Measurements from ENCODE around the gene DLG2. TPM values are rescaled to one million over a fixed set of nuclear protein-coding genes. Genes with fewer than 3 reads are reported as not detected.

The DLG2 gene
- total RNA-seq, 2 experiments from 2014 or later, result 6.9 to 8.2 TPM

GRCh38 chr11:83483808-83484207 lies 2143.3 kb downstream of the DLG2 start:
- ChIA-PET CTCF (ENCODE audit: unreplicated experiment) (no interaction called here), POLR2A (interaction anchor here (0.7 kb wide), 1 partner anchor 10 kb away, joined by 3 read pairs; no protein-coding TSS in a partner anchor)
- H4K20me1 ChIP-seq (ENCODE audit: insufficient read depth, low read length), result no peaks in the 10 kb centered on the region
- H3K9me2 ChIP-seq (ENCODE audit: insufficient read depth, low read length), result no peaks in the 10 kb centered on the region
- DNase-seq (ENCODE audit: low spot score), result no peak
- no peak overlapping the region for H3K4me3 ChIP-seq (ENCODE audit: low read depth, low read length, poor library complexity, severe bottlenecking)
- no TSS peak for BruUV-seq (replicated peaks)
- no peaks in the 10 kb centered on the region for H3K4me1 ChIP-seq (ENCODE audit: insufficient read depth, low read length, poor library complexity, severe bottlenecking)
- no peak for TF ChIP-seq EZH2phosphoT487 (IDR thresholded peaks at IDR 0.05; ENCODE audit: borderline replicate concordance, low read depth, low read length)
- no peak for TF ChIP-seq CTCF (conservative IDR thresholded peaks at IDR 0.05; ENCODE audit: low read length)
- no peak overlapping the region for H3K4me2 ChIP-seq (ENCODE audit: low read length)
- H3K36me3 ChIP-seq (ENCODE audit: insufficient read depth, low read length), result no peaks in the 10 kb centered on the region
- no peaks in the 10 kb centered on the region for H3K79me2 ChIP-seq (ENCODE audit: insufficient read depth, low read depth, low read length)
- H3K27ac ChIP-seq (ENCODE audit: low read depth, low read length, poor library complexity, severe bottlenecking), result no peak overlapping the region
- H3K9me3 ChIP-seq (ENCODE audit: low read length), result no peaks in the 10 kb centered on the region
- intact Hi-C loops (cut with micrococcal nuclease; ENCODE audit: unreplicated experiment), result no loop called here
- no peak overlapping the region for H2AFZ ChIP-seq (ENCODE audit: low read length)

GRCh38 chr11:83480811-83481210 lies 2146.3 kb downstream of the DLG2 start:
- no peaks in the 10 kb centered on the region for H3K9me3 ChIP-seq (ENCODE audit: low read length)
- CTCF ChIA-PET (ENCODE audit: unreplicated experiment), result no interaction called here
- no peak overlapping the region for H3K4me2 ChIP-seq (ENCODE audit: low read length)
- TF ChIP-seq CTCF (conservative IDR thresholded peaks at IDR 0.05; ENCODE audit: low read length) (no peak), EZH2phosphoT487 (IDR thresholded peaks at IDR 0.05; ENCODE audit: borderline replicate concordance, low read depth, low read length) (no peak)
- no peaks in the 10 kb centered on the region for H3K4me1 ChIP-seq (ENCODE audit: insufficient read depth, low read length, poor library complexity, severe bottlenecking)
- H4K20me1 ChIP-seq (ENCODE audit: insufficient read depth, low read length), result no peaks in the 10 kb centered on the region
- H3K9me2 ChIP-seq (ENCODE audit: insufficient read depth, low read length), result no peaks in the 10 kb centered on the region
- BruUV-seq (replicated peaks), result no TSS peak
- POLR2A ChIA-PET, result interaction anchor here (0.6 kb wide), 1 partner anchor 10 kb away, joined by 5 read pairs; no protein-coding TSS in a partner anchor
- H3K4me3 ChIP-seq (ENCODE audit: low read depth, low read length, poor library complexity, severe bottlenecking), result no peak overlapping the region
- H3K27ac ChIP-seq (ENCODE audit: low read depth, low read length, poor library complexity, severe bottlenecking), result no peak overlapping the region
- no peaks in the 10 kb centered on the region for H3K36me3 ChIP-seq (ENCODE audit: insufficient read depth, low read length)
- no peak overlapping the region for H2AFZ ChIP-seq (ENCODE audit: low read length)
- DNase-seq (ENCODE audit: low spot score), result no peak
- H3K79me2 ChIP-seq (ENCODE audit: insufficient read depth, low read depth, low read length), result no peaks in the 10 kb centered on the region
- intact Hi-C loops (cut with micrococcal nuclease; ENCODE audit: unreplicated experiment), result no loop called here

GRCh38 chr11:83480251-83480650 lies 2146.9 kb downstream of the DLG2 start:
- Histone ChIP-seq H3K27ac (ENCODE audit: low read depth, low read length, poor library complexity, severe bottlenecking) (no peak overlapping the region), H3K4me2 (ENCODE audit: low read length) (no peak overlapping the region), H3K4me1 (ENCODE audit: insufficient read depth, low read length, poor library complexity, severe bottlenecking) (no peaks in the 10 kb centered on the region), H3K9me2 (ENCODE audit: insufficient read depth, low read length) (no peaks in the 10 kb centered on the region), H3K9me3 (ENCODE audit: low read length) (no peaks in the 10 kb centered on the region), H3K4me3 (ENCODE audit: low read depth, low read length, poor library complexity, severe bottlenecking) (no peak overlapping the region), H3K79me2 (ENCODE audit: insufficient read depth, low read depth, low read length) (no peaks in the 10 kb centered on the region), H4K20me1 (ENCODE audit: insufficient read depth, low read length) (no peaks in the 10 kb centered on the region), H3K36me3 (ENCODE audit: insufficient read depth, low read length) (no peaks in the 10 kb centered on the region), H2AFZ (ENCODE audit: low read length) (no peak overlapping the region)
- ChIA-PET CTCF (ENCODE audit: unreplicated experiment) (no interaction called here), POLR2A (interaction anchor here (0.6 kb wide), 1 partner anchor 10 kb away, joined by 5 read pairs; no protein-coding TSS in a partner anchor)
- no TSS peak for BruUV-seq (replicated peaks)
- TF ChIP-seq EZH2phosphoT487 (IDR thresholded peaks at IDR 0.05; ENCODE audit: borderline replicate concordance, low read depth, low read length), result no peak
- TF ChIP-seq CTCF (conservative IDR thresholded peaks at IDR 0.05; ENCODE audit: low read length), result no peak
- intact Hi-C loops (cut with micrococcal nuclease; ENCODE audit: unreplicated experiment), result no loop called here
- DNase-seq (ENCODE audit: low spot score), result no peak
